Activated naive CD8-positive, alpha-beta T cell treated with anti-CD3 and anti-CD28 coated beads, Interleukin-2, amount 10 ng/mL, durations not matched to agents 7 days and 5 days (primary cell): ENCODE data around the gene PER3. TPM values are rescaled to one million over a fixed set of nuclear protein-coding genes. Genes with fewer than 3 reads are reported as not detected.
A peak's percentile ranks its signal among the peaks of the same experiment; 100 is the strongest.

Experiments used
- ATAC-seq: fragments of 150-1000 bp; cut with Tn5 transposase; one replicate; pipeline ENCODE4 v1.10.0; 2021; ENCODE audit warnings: low read depth, moderate library complexity
- POLR2A ChIA-PET: fragments of 350-600 bp; sonication (Branson Sonifier 250); formaldehyde crosslinking; loops from one replicate; lab custom pipeline; 2021; ENCODE audit warnings: antibody characterized with exemption; lab: Charles Lee
- DNase-seq: peaks from one replicate; pipeline ENCODE4 v3.0.0; 2021
- H3K27ac Mint-ChIP-seq: one replicate; pipeline ENCODE4 v1.8.0; 2022; ENCODE audit warnings: mild to moderate bottlenecking, mixed read lengths
- H3K27me3 Mint-ChIP-seq: one replicate; pipeline ENCODE4 v1.8.0; 2022; ENCODE audit warnings: mild to moderate bottlenecking, moderate library complexity, mixed read lengths
- H3K36me3 Mint-ChIP-seq: one replicate; pipeline ENCODE4 v1.8.0; 2021; ENCODE audit warnings: mild to moderate bottlenecking, mixed read lengths
- H3K4me1 Mint-ChIP-seq: one replicate; pipeline ENCODE4 v1.8.0; 2021; ENCODE audit warnings: mixed read lengths
- H3K4me3 Mint-ChIP-seq: one replicate; pipeline ENCODE4 v1.8.0; 2022; ENCODE audit warnings: mild to moderate bottlenecking, moderate library complexity, mixed read lengths
- H3K9me3 Mint-ChIP-seq: one replicate; pipeline ENCODE4 v1.8.0; 2021; ENCODE audit warnings: mixed read lengths
- total RNA-seq, 2 experiments: library from RNA; stranded (reverse); gene quantifications; one replicate each; pipeline ENCODE4 v1.2.3, GENCODE V29; 2021

The PER3 gene
- total RNA-seq, 2 experiments from 2014 or later = 3.3 to 3.6 TPM

GRCh38 chr1:7824701-7825100, 40.6 kb downstream of the PER3 start:
- Mint-ChIP-seq H3K36me3 (peaks cover 4% of the 10 kb centered on the region), H3K4me3 (no peak overlapping the region), H3K27me3 (no peaks in the 10 kb centered on the region), H3K4me1 (peaks cover 6% of the 10 kb centered on the region), H3K27ac (no peak overlapping the region), H3K9me3 (no peaks in the 10 kb centered on the region)
- DNase-seq = no peak
- ATAC-seq = no peak
- POLR2A ChIA-PET = no interaction called here

DNA sequence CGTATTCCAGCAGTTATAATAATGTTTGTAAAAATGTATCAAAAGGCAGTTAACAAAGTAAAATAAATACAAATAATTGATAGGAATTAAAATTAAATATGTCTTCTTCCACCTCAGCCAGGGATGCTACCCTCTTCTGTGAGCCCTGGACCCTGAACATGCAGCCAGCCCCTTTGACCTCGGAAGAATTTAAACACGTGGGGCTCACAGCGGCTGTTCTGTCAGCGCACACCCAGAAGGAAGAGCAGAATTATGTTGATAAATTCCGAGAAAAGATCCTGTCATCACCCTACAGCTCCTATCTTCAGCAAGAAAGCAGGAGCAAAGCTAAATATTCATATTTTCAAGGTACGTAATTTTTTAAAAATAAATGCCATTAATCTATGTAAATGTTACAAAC, 42.3 kb downstream of the PER3 start:
- H3K36me3 Mint-ChIP-seq = no peaks in the 10 kb centered on the region
- no peaks in the 10 kb centered on the region for H3K9me3 Mint-ChIP-seq
- H3K27me3 Mint-ChIP-seq = no peaks in the 10 kb centered on the region
- POLR2A ChIA-PET = no interaction called here
- no peak for DNase-seq
- H3K4me1 Mint-ChIP-seq = peaks cover 8% of the 10 kb centered on the region
- ATAC-seq = no peak
- H3K4me3 Mint-ChIP-seq = peak overlapping the region; percentile 92
- no peak overlapping the region for H3K27ac Mint-ChIP-seq

GRCh38 chr1:7827126-7827955, 43.2 kb downstream of the PER3 start:
- DNase-seq = peak; percentile 48
- peak overlapping the region; percentile 91 for H3K27ac Mint-ChIP-seq
- peaks cover 8% of the 10 kb centered on the region for H3K4me1 Mint-ChIP-seq
- no peaks in the 10 kb centered on the region for H3K9me3 Mint-ChIP-seq
- peak; percentile 76 for ATAC-seq
- no peaks in the 10 kb centered on the region for H3K27me3 Mint-ChIP-seq
- peak overlapping the region; percentile 92 for H3K4me3 Mint-ChIP-seq
- H3K36me3 Mint-ChIP-seq = no peaks in the 10 kb centered on the region
- POLR2A ChIA-PET = no interaction called here

GRCh38 chr1:7831458-7831857, 47.4 kb downstream of the PER3 start:
- Mint-ChIP-seq H3K36me3 (peaks cover 6% of the 10 kb centered on the region), H3K9me3 (peaks cover 4% of the 10 kb centered on the region), H3K27ac (no peak overlapping the region), H3K4me3 (no peak overlapping the region), H3K27me3 (no peaks in the 10 kb centered on the region), H3K4me1 (peaks cover 8% of the 10 kb centered on the region)
- ATAC-seq (no peak), DNase-seq (no peak)
- POLR2A ChIA-PET = no interaction called here

GRCh38 chr1:7833035-7833434, 48.9 kb downstream of the PER3 start:
- Mint-ChIP-seq H3K9me3 (peaks cover 6% of the 10 kb centered on the region), H3K36me3 (peaks cover 11% of the 10 kb centered on the region), H3K27me3 (no peaks in the 10 kb centered on the region), H3K4me1 (peaks cover 8% of the 10 kb centered on the region), H3K27ac (no peak overlapping the region), H3K4me3 (no peak overlapping the region)
- ATAC-seq (no peak), DNase-seq (no peak)
- POLR2A ChIA-PET = no interaction called here

- Mint-ChIP-seq H3K27me3 (no peaks in the 10 kb centered on the region), H3K36me3 (peaks cover 30% of the 10 kb centered on the region), H3K27ac (no peak overlapping the region), H3K4me3 (no peak overlapping the region), H3K9me3 (peaks cover 11% of the 10 kb centered on the region), H3K4me1 (peaks cover 12% of the 10 kb centered on the region)
- POLR2A ChIA-PET = no interaction called here
- ATAC-seq (no peak), DNase-seq (no peak)
Observed at GRCh38 chr1:7838714-7839113, 54.6 kb downstream of the PER3 start.

DNA sequence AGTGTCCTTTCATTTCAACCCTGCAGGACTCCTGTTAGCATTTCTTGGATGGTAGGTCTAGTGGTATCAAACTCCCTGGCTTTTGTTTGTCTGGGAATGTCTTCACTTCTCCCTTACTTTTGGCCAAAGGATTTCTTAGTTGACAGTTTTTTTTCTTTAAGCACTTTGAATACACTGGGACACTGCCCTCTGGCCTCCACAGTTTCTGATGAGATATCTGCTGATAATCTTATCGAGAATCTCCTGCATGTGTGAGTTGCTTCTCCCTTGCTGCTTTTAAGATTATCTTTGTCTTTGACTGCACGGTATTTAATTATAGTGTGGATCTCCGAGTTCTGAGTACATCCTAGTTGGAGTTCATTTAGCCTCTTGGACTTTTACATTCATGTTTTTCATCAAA, 55.4 kb downstream of the PER3 start:
- ATAC-seq = no peak
- Mint-ChIP-seq H3K4me1 (peaks cover 12% of the 10 kb centered on the region), H3K27ac (no peak overlapping the region), H3K27me3 (no peaks in the 10 kb centered on the region), H3K4me3 (no peak overlapping the region), H3K9me3 (peaks cover 11% of the 10 kb centered on the region), H3K36me3 (peaks cover 30% of the 10 kb centered on the region)
- POLR2A ChIA-PET = no interaction called here
- DNase-seq = no peak

DNA sequence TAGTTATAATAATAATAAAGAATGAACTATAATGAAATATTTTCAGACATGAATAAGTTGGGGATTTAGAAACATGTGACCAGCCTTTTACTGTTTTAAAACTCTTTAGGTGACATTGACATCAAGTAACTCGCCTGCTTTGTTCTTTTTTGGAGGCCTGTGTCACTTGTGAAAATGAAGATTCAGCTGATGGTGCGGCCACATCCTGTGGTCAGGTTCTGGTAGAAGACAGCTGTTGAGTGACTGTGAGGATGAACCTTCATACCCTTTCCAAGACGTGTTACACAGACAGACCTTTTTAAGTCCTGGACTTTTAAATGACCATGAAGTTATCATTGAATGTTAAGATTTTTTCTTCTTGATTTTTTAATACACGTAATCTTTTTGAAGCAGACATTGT, 58.4 kb downstream of the PER3 start:
- peaks cover 4% of the 10 kb centered on the region for H3K27me3 Mint-ChIP-seq
- peaks cover 5% of the 10 kb centered on the region for H3K9me3 Mint-ChIP-seq
- H3K27ac Mint-ChIP-seq = no peak overlapping the region
- DNase-seq = peak; percentile 43
- POLR2A ChIA-PET = interaction anchor here (0.7 kb wide), 1 partner anchor 60 kb away, joined by 3 read pairs; no protein-coding TSS in a partner anchor
- H3K4me3 Mint-ChIP-seq = no peak overlapping the region
- H3K4me1 Mint-ChIP-seq = peaks cover 12% of the 10 kb centered on the region
- ATAC-seq = peak; percentile 39
- H3K36me3 Mint-ChIP-seq = peaks cover 20% of the 10 kb centered on the region

DNA sequence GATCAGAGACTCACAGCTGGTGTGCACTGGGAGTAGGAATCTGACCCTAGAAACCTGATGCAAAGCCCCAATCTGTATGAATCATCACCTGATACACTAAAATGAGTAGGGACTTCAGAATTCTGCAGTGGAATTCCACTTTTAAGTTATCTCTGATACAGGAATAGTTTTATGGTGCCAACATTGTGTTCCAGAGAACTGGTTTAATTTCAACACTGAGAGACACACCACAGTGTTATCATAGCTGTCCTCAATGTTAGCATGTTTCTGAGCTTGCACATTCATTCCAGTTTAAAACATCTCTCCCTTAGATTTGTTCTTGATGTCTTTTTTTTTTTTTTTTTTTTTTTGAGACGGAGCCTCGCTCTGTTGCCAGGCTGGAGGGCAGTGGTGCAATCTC, 61.7 kb downstream of the PER3 start:
- ATAC-seq (no peak), DNase-seq (no peak)
- Mint-ChIP-seq H3K4me3 (no peak overlapping the region), H3K36me3 (peaks cover 1% of the 10 kb centered on the region), H3K27me3 (peaks cover 12% of the 10 kb centered on the region), H3K4me1 (peaks cover 12% of the 10 kb centered on the region), H3K27ac (no peak overlapping the region), H3K9me3 (no peaks in the 10 kb centered on the region)
- POLR2A ChIA-PET = no interaction called here

DNA sequence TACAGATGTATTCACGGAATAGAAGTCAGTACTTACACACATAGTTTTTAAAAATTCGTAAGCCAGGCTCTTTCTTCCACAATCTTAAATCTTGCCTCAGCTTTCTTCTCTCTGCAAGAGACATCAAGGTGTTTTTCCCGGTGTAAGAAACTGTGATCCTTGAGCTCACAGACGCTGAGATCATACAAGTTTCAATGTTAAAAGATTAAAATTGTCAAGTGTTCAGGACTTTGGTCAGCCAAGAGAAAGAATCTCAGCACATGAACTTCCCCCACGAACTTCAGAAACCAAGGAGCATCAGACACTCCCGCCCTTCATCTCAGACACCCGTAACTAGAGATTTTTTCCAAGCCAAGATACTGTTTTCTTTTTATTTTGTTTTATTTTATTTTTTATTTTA, 62.6 kb downstream of the PER3 start:
- Mint-ChIP-seq H3K9me3 (no peaks in the 10 kb centered on the region), H3K27me3 (peaks cover 12% of the 10 kb centered on the region), H3K4me1 (peaks cover 12% of the 10 kb centered on the region), H3K27ac (no peak overlapping the region), H3K36me3 (no peaks in the 10 kb centered on the region), H3K4me3 (no peak overlapping the region)
- POLR2A ChIA-PET = no interaction called here
- DNase-seq (no peak), ATAC-seq (no peak)

- ATAC-seq = no peak
- Mint-ChIP-seq H3K27ac (no peak overlapping the region), H3K9me3 (no peaks in the 10 kb centered on the region), H3K36me3 (no peaks in the 10 kb centered on the region), H3K4me1 (peaks cover 7% of the 10 kb centered on the region), H3K27me3 (peaks cover 12% of the 10 kb centered on the region), H3K4me3 (no peak overlapping the region)
- DNase-seq = no peak
- POLR2A ChIA-PET = no interaction called here
Observed at GRCh38 chr1:7847599-7847998, 63.5 kb downstream of the PER3 start.

DNA sequence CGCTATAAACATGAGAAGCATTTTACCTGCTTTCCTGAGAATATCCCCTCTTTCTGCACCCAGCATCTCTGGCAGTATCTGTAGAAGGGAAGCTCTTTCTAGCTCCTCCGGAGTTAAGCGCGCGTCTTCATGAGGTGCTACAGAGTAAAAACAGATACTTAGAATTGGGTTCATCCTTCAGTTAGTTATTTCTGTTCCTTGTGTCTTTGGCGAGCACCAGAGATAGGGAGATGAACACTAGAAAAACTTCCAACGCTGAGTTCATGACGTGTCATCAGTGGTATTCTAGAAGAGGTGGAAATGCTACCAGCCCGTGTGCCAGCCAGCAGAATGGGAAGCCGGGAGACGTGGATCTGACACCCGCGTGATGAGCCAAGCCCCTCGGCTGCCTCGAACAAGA, 66.7 kb downstream of the PER3 start:
- POLR2A ChIA-PET = no interaction called here

DNA sequence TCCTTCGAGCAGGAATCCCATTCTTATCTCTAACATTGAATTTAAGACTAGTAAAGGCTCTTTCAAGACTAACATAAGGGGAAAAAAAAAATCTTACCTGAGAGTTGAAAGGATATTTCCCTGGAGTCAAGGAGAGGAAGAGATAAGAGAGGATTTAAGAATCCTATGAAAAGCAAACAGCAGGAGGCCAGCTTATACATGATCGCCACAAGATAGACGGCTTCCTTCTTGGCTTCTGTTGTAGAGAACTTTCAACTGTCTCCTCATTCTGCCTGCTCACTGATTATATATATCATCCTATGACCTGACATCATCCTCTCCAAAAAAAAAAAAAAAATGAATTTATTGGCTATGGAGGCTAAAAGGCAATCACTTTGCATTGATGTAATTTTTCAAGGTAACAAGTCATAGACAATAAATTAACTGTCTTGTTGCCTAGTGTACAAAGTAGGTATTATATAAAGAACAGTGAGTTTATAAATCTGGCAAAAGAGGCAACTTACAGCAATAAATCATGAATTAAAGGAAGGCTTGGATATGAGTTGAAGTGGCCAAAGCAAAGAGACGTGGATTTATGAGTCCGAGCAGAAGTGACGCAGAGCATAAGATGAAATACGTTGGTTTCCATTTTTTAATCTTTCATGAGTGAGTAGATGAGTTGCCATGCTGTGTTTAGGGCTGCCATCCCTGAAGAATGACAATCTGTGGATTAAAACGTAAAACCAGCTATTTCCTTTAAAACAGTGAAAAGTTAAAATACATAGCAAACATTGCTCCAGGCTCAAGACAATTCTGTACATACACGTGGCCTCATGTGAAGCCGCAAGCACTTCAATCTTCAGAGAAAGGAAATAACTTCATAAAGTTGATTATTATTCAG, 69.0 kb downstream of the PER3 start, which contains the start of gene UTS2:
Gene UTS2 (minus strand): TSS at position 262 of the 880 bp plus-strand sequence. CDS start 62 bp downstream, at position 200.
- Mint-ChIP-seq H3K9me3 (no peaks in the 10 kb centered on the region), H3K27me3 (peaks cover 20% of the 10 kb centered on the region), H3K4me3 (no peak within 1 kb of the TSS), H3K27ac (no peak within 1 kb of the TSS), H3K36me3 (no peaks in the 10 kb centered on the region), H3K4me1 (peaks cover 3% of the 10 kb centered on the region)
- POLR2A ChIA-PET = no interaction called here
- DNase-seq = no peak
- ATAC-seq = no peak

More for the DNA sequence above, 66.7 kb downstream of the PER3 start:
- Mint-ChIP-seq H3K4me1 (no peaks in the 10 kb centered on the region), H3K4me3 (no peak overlapping the region), H3K36me3 (no peaks in the 10 kb centered on the region), H3K9me3 (no peaks in the 10 kb centered on the region), H3K27ac (no peak overlapping the region), H3K27me3 (peaks cover 17% of the 10 kb centered on the region)
- no peak for DNase-seq
- ATAC-seq = no peak
